Stimulated activated naive CD8-positive, alpha-beta T cell treated with anti-CD3 and anti-CD28 coated beads, Interleukin-15, Interleukin-2, amounts not matched to agents 100 ng/mL and 50 ng/mL, for 24 hours (primary cell): ENCODE results near the gene PLCD3.

ENCODE experiments used
- H3K27ac Mint-ChIP-seq: one replicate; pipeline ENCODE4 v1.8.0; 2021; ENCODE audit warnings: mild to moderate bottlenecking, mixed read lengths
- H3K27me3 Mint-ChIP-seq: one replicate; pipeline ENCODE4 v1.8.0; 2021; ENCODE audit warnings: mixed read lengths
- H3K36me3 Mint-ChIP-seq: one replicate; pipeline ENCODE4 v1.8.0; 2021; ENCODE audit warnings: low read depth, mixed read lengths
- H3K4me1 Mint-ChIP-seq: one replicate; pipeline ENCODE4 v1.8.0; 2021; ENCODE audit warnings: low read depth, mixed read lengths
- H3K4me3 Mint-ChIP-seq: one replicate; pipeline ENCODE4 v1.8.0; 2021; ENCODE audit warnings: mild to moderate bottlenecking, mixed read lengths
- H3K9me3 Mint-ChIP-seq: one replicate; pipeline ENCODE4 v1.8.0; 2021; ENCODE audit warnings: mixed read lengths

The PLCD3 gene

GRCh38 chr17:45107293-45108010 lies 24.9 kb downstream of the PLCD3 start:
- peaks cover 37% of the 10 kb centered on the region for H3K36me3 Mint-ChIP-seq
- H3K4me3 Mint-ChIP-seq = no peak overlapping the region
- no peaks in the 10 kb centered on the region for H3K27me3 Mint-ChIP-seq
- H3K27ac Mint-ChIP-seq = no peak overlapping the region
- H3K9me3 Mint-ChIP-seq = no peaks in the 10 kb centered on the region
- no peaks in the 10 kb centered on the region for H3K4me1 Mint-ChIP-seq

GRCh38 chr17:45106582-45106981 lies 25.7 kb downstream of the PLCD3 start:
- Mint-ChIP-seq H3K4me3 (no peak overlapping the region), H3K9me3 (no peaks in the 10 kb centered on the region), H3K27ac (no peak overlapping the region), H3K27me3 (no peaks in the 10 kb centered on the region), H3K36me3 (peaks cover 44% of the 10 kb centered on the region), H3K4me1 (no peaks in the 10 kb centered on the region)

GRCh38 chr17:45106096-45106495 lies 26.2 kb downstream of the PLCD3 start:
- no peaks in the 10 kb centered on the region for H3K27me3 Mint-ChIP-seq
- no peak overlapping the region for H3K4me3 Mint-ChIP-seq
- no peak overlapping the region for H3K27ac Mint-ChIP-seq
- H3K9me3 Mint-ChIP-seq = no peaks in the 10 kb centered on the region
- H3K36me3 Mint-ChIP-seq = peaks cover 45% of the 10 kb centered on the region
- H3K4me1 Mint-ChIP-seq = no peaks in the 10 kb centered on the region

GRCh38 chr17:45104907-45105624 lies 27.2 kb downstream of the PLCD3 start:
- H3K27ac Mint-ChIP-seq = no peak overlapping the region
- peaks cover 45% of the 10 kb centered on the region for H3K36me3 Mint-ChIP-seq
- H3K4me3 Mint-ChIP-seq = no peak overlapping the region
- no peaks in the 10 kb centered on the region for H3K27me3 Mint-ChIP-seq
- no peaks in the 10 kb centered on the region for H3K4me1 Mint-ChIP-seq
- no peaks in the 10 kb centered on the region for H3K9me3 Mint-ChIP-seq

DNA sequence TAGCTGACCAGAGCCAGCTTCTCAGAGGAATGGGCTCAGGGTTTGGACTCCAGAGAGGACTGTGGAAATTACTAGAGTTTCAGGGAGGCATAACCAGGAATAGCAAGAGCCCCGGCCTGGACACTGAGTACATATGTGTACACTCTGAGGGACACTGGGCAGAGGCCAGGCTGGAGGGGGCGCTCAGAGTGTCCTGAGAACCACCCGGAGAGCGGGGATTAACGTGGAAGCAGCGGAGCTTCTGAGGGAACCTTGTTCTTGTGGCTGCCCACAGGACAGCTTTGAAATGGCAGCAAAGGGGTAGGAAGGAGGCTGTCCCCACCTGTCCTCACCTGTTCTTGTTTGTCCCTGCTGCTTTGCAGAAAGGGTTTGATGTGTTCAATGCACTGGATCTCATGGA lies 27.8 kb downstream of the PLCD3 start:
- H3K4me3 Mint-ChIP-seq = no peak overlapping the region
- no peaks in the 10 kb centered on the region for H3K4me1 Mint-ChIP-seq
- H3K27ac Mint-ChIP-seq = no peak overlapping the region
- peaks cover 49% of the 10 kb centered on the region for H3K36me3 Mint-ChIP-seq
- H3K27me3 Mint-ChIP-seq = no peaks in the 10 kb centered on the region
- H3K9me3 Mint-ChIP-seq = no peaks in the 10 kb centered on the region

DNA sequence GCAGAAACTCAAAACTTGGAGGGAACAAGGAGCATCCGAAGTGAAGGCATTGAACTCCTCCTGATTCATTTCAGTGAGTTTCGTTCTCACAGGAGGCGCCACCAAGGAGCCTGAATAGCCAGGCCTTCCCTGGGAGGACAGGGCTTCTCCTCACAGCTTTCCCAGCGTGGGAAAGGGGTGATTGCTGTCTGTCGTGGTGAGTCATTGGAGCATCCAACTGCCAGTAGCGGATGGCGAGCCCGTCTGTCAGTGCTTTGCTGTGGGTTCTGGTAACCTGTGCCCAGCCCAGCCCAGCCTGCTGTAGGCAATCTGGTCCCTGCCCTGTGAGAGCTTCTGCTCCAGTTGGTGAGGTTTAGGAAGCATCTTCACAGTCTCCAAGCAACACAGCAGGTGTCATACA lies 28.3 kb downstream of the PLCD3 start:
- no peaks in the 10 kb centered on the region for H3K9me3 Mint-ChIP-seq
- no peaks in the 10 kb centered on the region for H3K27me3 Mint-ChIP-seq
- H3K36me3 Mint-ChIP-seq = peaks cover 54% of the 10 kb centered on the region
- H3K27ac Mint-ChIP-seq = no peak overlapping the region
- H3K4me3 Mint-ChIP-seq = no peak overlapping the region
- no peaks in the 10 kb centered on the region for H3K4me1 Mint-ChIP-seq

GRCh38 chr17:45103269-45103795 lies 29.0 kb downstream of the PLCD3 start:
- H3K36me3 Mint-ChIP-seq = peaks cover 59% of the 10 kb centered on the region
- H3K4me1 Mint-ChIP-seq = no peaks in the 10 kb centered on the region
- H3K27me3 Mint-ChIP-seq = no peaks in the 10 kb centered on the region
- no peaks in the 10 kb centered on the region for H3K9me3 Mint-ChIP-seq
- H3K27ac Mint-ChIP-seq = no peak overlapping the region
- H3K4me3 Mint-ChIP-seq = no peak overlapping the region

DNA sequence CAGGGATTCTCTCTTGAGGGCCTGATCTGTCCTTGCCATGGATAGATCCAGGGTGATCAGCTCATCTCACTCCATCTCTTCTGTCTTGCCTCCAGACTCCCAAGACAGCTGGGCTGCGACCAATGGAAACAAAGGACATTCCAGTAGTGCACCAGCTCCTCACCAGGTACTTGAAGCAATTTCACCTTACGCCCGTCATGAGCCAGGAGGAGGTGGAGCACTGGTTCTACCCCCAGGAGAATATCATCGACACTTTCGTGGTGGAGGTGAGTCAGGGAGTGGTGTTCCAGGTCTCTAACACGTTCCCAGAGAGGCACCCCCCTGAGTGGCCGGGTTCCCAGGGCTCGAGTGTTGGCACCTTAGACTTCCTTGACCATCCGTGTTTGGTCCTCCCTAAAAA lies 29.5 kb downstream of the PLCD3 start:
- no peak overlapping the region for H3K27ac Mint-ChIP-seq
- H3K4me1 Mint-ChIP-seq = no peaks in the 10 kb centered on the region
- no peak overlapping the region for H3K4me3 Mint-ChIP-seq
- no peaks in the 10 kb centered on the region for H3K27me3 Mint-ChIP-seq
- peaks cover 59% of the 10 kb centered on the region for H3K36me3 Mint-ChIP-seq
- no peaks in the 10 kb centered on the region for H3K9me3 Mint-ChIP-seq

- peak overlapping the region; percentile 4 for H3K27ac Mint-ChIP-seq
- H3K36me3 Mint-ChIP-seq = peaks cover 61% of the 10 kb centered on the region
- no peaks in the 10 kb centered on the region for H3K9me3 Mint-ChIP-seq
- H3K4me1 Mint-ChIP-seq = no peaks in the 10 kb centered on the region
- H3K4me3 Mint-ChIP-seq = no peak overlapping the region
- no peaks in the 10 kb centered on the region for H3K27me3 Mint-ChIP-seq
These were observed 30.2 kb downstream of the PLCD3 start for GRCh38 chr17:45101883-45102811.

- Mint-ChIP-seq H3K36me3 (peaks cover 58% of the 10 kb centered on the region), H3K27me3 (no peaks in the 10 kb centered on the region), H3K9me3 (no peaks in the 10 kb centered on the region), H3K4me3 (no peak overlapping the region), H3K4me1 (no peaks in the 10 kb centered on the region), H3K27ac (no peak overlapping the region)
These were observed 30.8 kb downstream of the PLCD3 start for GRCh38 chr17:45101546-45101882.

DNA sequence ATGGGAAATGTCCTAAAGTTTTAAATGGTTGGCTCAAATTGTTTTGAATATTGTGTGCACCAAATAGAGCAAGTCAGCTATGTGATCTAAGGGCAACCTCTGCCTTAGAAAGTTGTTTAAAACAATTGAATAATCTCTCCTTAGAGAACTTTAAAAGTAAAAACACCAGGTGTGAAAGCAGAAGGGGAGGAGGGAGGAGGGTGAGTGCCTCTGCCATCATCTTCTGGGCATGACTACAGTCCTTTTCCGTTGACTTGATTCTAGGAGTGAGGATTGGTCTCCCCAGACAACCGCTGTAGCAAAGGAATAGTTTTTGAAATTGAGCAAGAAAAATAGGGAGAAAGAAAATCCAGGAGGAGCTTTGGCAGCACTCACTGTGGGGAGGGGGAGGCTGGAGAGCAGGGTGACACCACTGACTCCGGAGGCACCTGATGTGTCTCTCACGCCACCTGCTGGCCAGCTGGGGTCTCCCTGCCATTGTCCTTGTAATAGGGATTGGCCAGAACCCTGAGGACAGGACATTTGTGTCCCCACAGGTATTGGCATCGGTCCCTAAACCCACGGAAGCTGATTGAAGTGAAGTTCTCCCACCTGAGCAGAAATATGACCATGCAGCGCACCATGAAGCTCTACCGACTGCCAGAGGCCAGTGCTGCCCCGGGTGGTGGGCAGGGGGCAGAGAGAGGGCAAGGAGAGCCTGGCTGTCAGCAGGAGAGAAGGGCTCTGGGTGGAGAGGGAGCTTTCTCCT lies 33.3 kb downstream of the PLCD3 start:
- Mint-ChIP-seq H3K27me3 (no peaks in the 10 kb centered on the region), H3K36me3 (peaks cover 67% of the 10 kb centered on the region), H3K27ac (no peak overlapping the region), H3K4me1 (no peaks in the 10 kb centered on the region), H3K9me3 (no peaks in the 10 kb centered on the region), H3K4me3 (no peak overlapping the region)

DNA sequence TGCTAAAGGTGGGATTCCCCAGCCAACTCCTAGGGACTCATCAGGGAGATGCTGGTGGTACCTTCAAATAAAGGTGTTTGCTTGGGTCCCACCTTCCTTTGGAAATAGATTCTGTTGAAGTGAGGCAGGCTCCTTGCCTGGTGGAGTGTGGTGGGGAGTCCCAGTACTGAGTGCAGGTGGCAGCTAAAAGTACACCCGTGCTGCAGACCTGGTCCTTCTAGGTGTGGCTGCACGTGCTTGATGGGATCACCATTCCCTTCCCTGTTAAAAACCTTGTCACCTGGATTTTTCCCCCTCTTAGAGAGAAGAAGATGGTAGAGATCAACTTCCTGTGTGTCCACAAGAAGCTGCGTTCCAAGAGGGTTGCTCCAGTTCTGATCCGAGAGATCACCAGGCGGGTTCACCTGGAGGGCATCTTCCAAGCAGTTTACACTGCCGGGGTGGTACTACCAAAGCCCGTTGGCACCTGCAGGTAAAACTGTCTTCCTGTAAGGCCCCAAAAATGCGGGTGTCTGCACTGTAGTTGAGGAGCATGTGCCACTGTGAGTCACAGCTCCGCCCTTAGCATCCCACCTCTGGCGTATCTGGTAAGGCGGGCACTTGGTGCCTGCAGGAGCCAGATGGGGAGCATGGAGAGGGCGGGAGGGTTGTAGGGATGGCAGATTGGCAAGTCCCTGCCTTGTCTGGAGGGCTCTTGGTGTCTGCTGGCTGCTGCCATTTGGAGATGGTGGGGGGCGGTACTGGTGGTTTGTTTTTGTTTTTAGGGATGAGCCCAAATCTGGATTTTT lies 34.0 kb downstream of the PLCD3 start:
- H3K27ac Mint-ChIP-seq = no peak overlapping the region
- H3K4me3 Mint-ChIP-seq = no peak overlapping the region
- no peaks in the 10 kb centered on the region for H3K9me3 Mint-ChIP-seq
- H3K36me3 Mint-ChIP-seq = peaks cover 68% of the 10 kb centered on the region
- H3K27me3 Mint-ChIP-seq = no peaks in the 10 kb centered on the region
- no peaks in the 10 kb centered on the region for H3K4me1 Mint-ChIP-seq

DNA sequence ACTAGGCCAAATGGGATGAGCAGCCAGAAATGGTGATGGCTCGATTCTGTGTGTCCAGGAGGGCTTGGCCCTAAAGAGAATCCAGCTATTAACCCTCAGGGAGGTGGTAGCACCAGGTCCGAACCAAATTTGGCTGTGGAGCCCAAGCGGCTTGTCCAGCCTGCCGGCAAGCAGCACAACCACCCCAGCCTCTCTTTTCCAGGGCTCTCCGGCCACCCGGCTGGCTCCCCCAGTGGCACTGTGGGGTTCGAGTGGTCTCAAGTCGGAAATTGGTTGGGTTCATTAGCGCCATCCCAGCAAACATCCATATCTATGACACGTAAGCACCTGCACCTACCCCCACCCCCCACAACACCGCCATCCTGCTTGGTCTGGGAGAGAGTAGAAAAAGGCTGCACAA lies 35.4 kb downstream of the PLCD3 start:
- Mint-ChIP-seq H3K27ac (no peak overlapping the region), H3K9me3 (no peaks in the 10 kb centered on the region), H3K4me3 (no peak overlapping the region), H3K4me1 (no peaks in the 10 kb centered on the region), H3K27me3 (no peaks in the 10 kb centered on the region), H3K36me3 (peaks cover 68% of the 10 kb centered on the region)

GRCh38 chr17:45096141-45096540 lies 36.2 kb downstream of the PLCD3 start:
- no peak overlapping the region for H3K27ac Mint-ChIP-seq
- no peak overlapping the region for H3K4me3 Mint-ChIP-seq
- no peaks in the 10 kb centered on the region for H3K27me3 Mint-ChIP-seq
- H3K4me1 Mint-ChIP-seq = no peaks in the 10 kb centered on the region
- no peaks in the 10 kb centered on the region for H3K9me3 Mint-ChIP-seq
- peaks cover 70% of the 10 kb centered on the region for H3K36me3 Mint-ChIP-seq
